ENCODE data around the gene IGF2BP3.

DNA sequence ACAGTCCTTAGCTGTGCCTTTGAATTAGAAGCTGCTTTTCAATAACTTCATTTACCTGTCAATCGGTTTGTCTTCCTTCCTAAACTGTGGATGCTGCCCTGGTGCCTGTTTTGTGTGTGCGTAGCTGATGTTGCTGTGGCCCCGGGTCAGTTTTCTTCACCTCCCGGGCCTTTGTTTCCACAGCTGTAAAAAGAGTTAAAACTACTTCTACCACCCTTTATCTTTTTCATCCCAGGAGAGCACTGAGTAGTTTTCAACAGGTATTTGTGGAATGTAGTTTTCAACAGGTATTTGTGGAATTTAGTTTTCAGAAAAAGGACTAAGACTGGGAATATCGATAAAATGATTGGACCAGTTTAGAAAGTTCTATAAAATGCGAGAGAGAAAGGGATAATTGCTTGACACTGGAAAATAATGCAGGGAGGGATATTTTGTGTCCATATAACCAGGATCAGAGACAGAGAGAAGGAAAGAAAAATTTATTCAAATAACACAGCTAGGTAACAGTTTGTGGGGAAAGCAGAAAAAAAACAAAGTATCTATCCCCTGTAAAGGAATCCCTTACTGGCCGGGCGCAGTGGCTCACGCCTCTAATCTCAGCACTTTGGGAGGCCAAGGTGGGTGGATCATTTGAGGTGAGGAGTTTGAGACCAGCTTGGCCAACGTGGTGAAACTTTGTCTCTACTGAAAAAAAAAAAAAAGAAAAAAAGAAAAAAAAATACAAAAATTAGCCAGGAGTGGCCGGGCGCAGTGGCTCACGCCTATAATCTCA, 15.9 kb upstream of the IGF2BP3 start:
- TF ChIP-seq, protein P1, sequence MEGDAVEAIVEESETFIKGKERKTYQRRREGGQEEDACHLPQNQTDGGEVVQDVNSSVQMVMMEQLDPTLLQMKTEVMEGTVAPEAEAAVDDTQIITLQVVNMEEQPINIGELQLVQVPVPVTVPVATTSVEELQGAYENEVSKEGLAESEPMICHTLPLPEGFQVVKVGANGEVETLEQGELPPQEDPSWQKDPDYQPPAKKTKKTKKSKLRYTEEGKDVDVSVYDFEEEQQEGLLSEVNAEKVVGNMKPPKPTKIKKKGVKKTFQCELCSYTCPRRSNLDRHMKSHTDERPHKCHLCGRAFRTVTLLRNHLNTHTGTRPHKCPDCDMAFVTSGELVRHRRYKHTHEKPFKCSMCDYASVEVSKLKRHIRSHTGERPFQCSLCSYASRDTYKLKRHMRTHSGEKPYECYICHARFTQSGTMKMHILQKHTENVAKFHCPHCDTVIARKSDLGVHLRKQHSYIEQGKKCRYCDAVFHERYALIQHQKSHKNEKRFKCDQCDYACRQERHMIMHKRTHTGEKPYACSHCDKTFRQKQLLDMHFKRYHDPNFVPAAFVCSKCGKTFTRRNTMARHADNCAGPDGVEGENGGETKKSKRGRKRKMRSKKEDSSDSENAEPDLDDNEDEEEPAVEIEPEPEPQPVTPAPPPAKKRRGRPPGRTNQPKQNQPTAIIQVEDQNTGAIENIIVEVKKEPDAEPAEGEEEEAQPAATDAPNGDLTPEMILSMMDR (conservative IDR thresholded peaks at IDR 0.05 in 1 of 2, IDR thresholded peaks at IDR 0.05 in 1 of 2; ENCODE audit: low read depth in 1 of 2, low read length in 2 of 2): no peak
- TF ChIP-seq EZH2 (IDR thresholded peaks at IDR 0.05; ENCODE audit: low read length, missing control alignments): no peak
